ENCODE data around the gene LY6G5B. TPM values are rescaled to one million over a fixed set of nuclear protein-coding genes. Genes with fewer than 3 reads are reported as not detected.

Gene LY6G5B
- total RNA-seq, 4 donors from 2014 or later = 0.10 to 9.3 (median 3.9) TPM

- ATAC-seq = no peak
- H3K27ac ChIP-seq = no peak overlapping the region
- H3K4me1 ChIP-seq = no peaks in the 10 kb centered on the region
- H3K27me3 ChIP-seq = no peaks in the 10 kb centered on the region
- H3K9me3 ChIP-seq = no peaks in the 10 kb centered on the region
- H3K36me3 ChIP-seq = no peaks in the 10 kb centered on the region
- whole genome bisulfite sequencing, 2 donors (ENCODE audit: low coverage in 1 of 2) = 72 to 89% methylated on average over 2 to 5 of the region's 10 CpGs
- no peak for TF ChIP-seq CTCF (IDR thresholded peaks at IDR 0.05)
- no peak for TF ChIP-seq POLR2A (IDR thresholded peaks at IDR 0.05)
- TF ChIP-seq POLR2AphosphoS5 (IDR thresholded peaks at IDR 0.05) = no peak
- no peak for TF ChIP-seq EP300 (IDR thresholded peaks at IDR 0.05)
- H3K4me3 ChIP-seq = no peak overlapping the region
Measured at GRCh38 chr6:31717499-31718222, 47.9 kb downstream of the LY6G5B start.

- no peak overlapping the region for H3K4me3 ChIP-seq
- no peaks in the 10 kb centered on the region for H3K36me3 ChIP-seq
- no peaks in the 10 kb centered on the region for H3K27me3 ChIP-seq
- H3K27ac ChIP-seq = no peak overlapping the region
- ATAC-seq = no peak
- H3K4me1 ChIP-seq = no peaks in the 10 kb centered on the region
- no peaks in the 10 kb centered on the region for H3K9me3 ChIP-seq
- no peak for TF ChIP-seq POLR2A (IDR thresholded peaks at IDR 0.05)
- TF ChIP-seq POLR2AphosphoS5 (IDR thresholded peaks at IDR 0.05) = no peak
- TF ChIP-seq CTCF (IDR thresholded peaks at IDR 0.05) = no peak
- no peak for TF ChIP-seq EP300 (IDR thresholded peaks at IDR 0.05)
- 83 to 86% methylated on average over 1 of the region's 1 CpG for WGBS, 2 donors (ENCODE audit: low coverage in 1 of 2)
Measured at GRCh38 chr6:31718265-31718664, 48.5 kb downstream of the LY6G5B start.

- ATAC-seq = no peak
- no peaks in the 10 kb centered on the region for H3K4me1 ChIP-seq
- 35 to 61% methylated on average over 2 of the region's 6 CpGs for WGBS, 2 donors (ENCODE audit: low coverage in 1 of 2)
- no peak for TF ChIP-seq POLR2A (IDR thresholded peaks at IDR 0.05)
- TF ChIP-seq CTCF (IDR thresholded peaks at IDR 0.05) = no peak
- no peak for TF ChIP-seq POLR2AphosphoS5 (IDR thresholded peaks at IDR 0.05)
- no peak for TF ChIP-seq EP300 (IDR thresholded peaks at IDR 0.05)
- H3K27ac ChIP-seq = no peak overlapping the region
- no peaks in the 10 kb centered on the region for H3K9me3 ChIP-seq
- no peaks in the 10 kb centered on the region for H3K27me3 ChIP-seq
- H3K4me3 ChIP-seq = no peak overlapping the region
- H3K36me3 ChIP-seq = no peaks in the 10 kb centered on the region
Measured at GRCh38 chr6:31719001-31719400, 49.2 kb downstream of the LY6G5B start.

- Histone ChIP-seq H3K9me3 (no peaks in the 10 kb centered on the region), H3K4me1 (no peaks in the 10 kb centered on the region), H3K4me3 (no peak overlapping the region), H3K27ac (no peak overlapping the region), H3K36me3 (peaks cover 0 to 5% of the 10 kb centered on the region in 2 donors), H3K27me3 (no peaks in the 10 kb centered on the region)
- 84% methylated on average over 5 of the region's 5 CpGs; no CpG with 5 or more reads in 1 of the 2 donors for WGBS, 2 donors (ENCODE audit: low coverage in 1 of 2)
- no peak for ATAC-seq
- TF ChIP-seq CTCF (IDR thresholded peaks at IDR 0.05) (no peak), POLR2A (IDR thresholded peaks at IDR 0.05) (no peak), POLR2AphosphoS5 (IDR thresholded peaks at IDR 0.05) (no peak), EP300 (IDR thresholded peaks at IDR 0.05) (no peak)
Measured at GRCh38 chr6:31720196-31720770, 50.5 kb downstream of the LY6G5B start.
